GM20000 (cell line): ENCODE data around the gene SRCIN1.
A peak's percentile ranks its signal among the peaks of the same experiment; 100 is the strongest.
"Not testable (repeated sequence)": the region's sequence is repeated elsewhere in the genome, so short reads cannot be mapped to it uniquely, and the experiment has no call there.

Experiments
- DNase-seq: peaks from one replicate; pipeline ENCODE4 v3.0.0; 2012; ENCODE audit warnings: low spot score
- CTCF ChIP-seq: IDR thresholded peaks from 2 replicates; pipeline ENCODE4 v1.5.1; 2012; ENCODE audit warnings: mild to moderate bottlenecking, control low read depth; ENCODE audit errors: extremely low read depth, missing control alignments

The SRCIN1 gene

GRCh38 chr17:38507921-38508569, 97.7 kb downstream of the SRCIN1 start:
- no peak for TF ChIP-seq CTCF

GRCh38 chr17:38507436-38507835, 98.3 kb downstream of the SRCIN1 start:
- no peak for TF ChIP-seq CTCF
- no peak for DNase-seq

More at GRCh38 chr17:38507921-38508569, 97.7 kb downstream of the SRCIN1 start:
- no peak for DNase-seq

- TF ChIP-seq CTCF = no peak
Observed at GRCh38 chr17:38504216-38504615, 101.5 kb downstream of the SRCIN1 start.

GRCh38 chr17:38503286-38503913, 102.4 kb downstream of the SRCIN1 start:
- not testable (repeated sequence) for DNase-seq

More at GRCh38 chr17:38504216-38504615, 101.5 kb downstream of the SRCIN1 start:
- no peak for DNase-seq

GRCh38 chr17:38501718-38502117, 104.0 kb downstream of the SRCIN1 start:
- not testable (repeated sequence) for DNase-seq

- not testable (repeated sequence) for DNase-seq
Observed at GRCh38 chr17:38499230-38499629, 106.5 kb downstream of the SRCIN1 start.

GRCh38 chr17:38498353-38498752, 107.4 kb downstream of the SRCIN1 start:
- no peak for TF ChIP-seq CTCF
- no peak for DNase-seq

GRCh38 chr17:38497656-38498055, 108.1 kb downstream of the SRCIN1 start:
- not testable (repeated sequence) for DNase-seq

- not testable (repeated sequence) for DNase-seq
Observed at GRCh38 chr17:38494152-38494551, 111.6 kb downstream of the SRCIN1 start.

- TF ChIP-seq CTCF = peak; percentile 39
Observed at GRCh38 chr17:38492067-38493040, 113.4 kb downstream of the SRCIN1 start.

GRCh38 chr17:38491346-38492066, 114.2 kb downstream of the SRCIN1 start:
- not testable (repeated sequence) for DNase-seq

More at GRCh38 chr17:38492067-38493040, 113.4 kb downstream of the SRCIN1 start:
- peak; percentile 75 for DNase-seq

- DNase-seq = not testable (repeated sequence)
Observed at GRCh38 chr17:38489774-38490173, 116.0 kb downstream of the SRCIN1 start.
